ENCODE results near the gene ACLY. TPM values are rescaled to one million over a fixed set of nuclear protein-coding genes. Genes with fewer than 3 reads are reported as not detected.

ACLY gene
- total RNA-seq, 1 experiment from 2014 or later: 350 TPM

GRCh38 chr17:41870627-41871026 is 48.1 kb downstream of the ACLY start (continued):
- TF ChIP-seq, protein P1, sequence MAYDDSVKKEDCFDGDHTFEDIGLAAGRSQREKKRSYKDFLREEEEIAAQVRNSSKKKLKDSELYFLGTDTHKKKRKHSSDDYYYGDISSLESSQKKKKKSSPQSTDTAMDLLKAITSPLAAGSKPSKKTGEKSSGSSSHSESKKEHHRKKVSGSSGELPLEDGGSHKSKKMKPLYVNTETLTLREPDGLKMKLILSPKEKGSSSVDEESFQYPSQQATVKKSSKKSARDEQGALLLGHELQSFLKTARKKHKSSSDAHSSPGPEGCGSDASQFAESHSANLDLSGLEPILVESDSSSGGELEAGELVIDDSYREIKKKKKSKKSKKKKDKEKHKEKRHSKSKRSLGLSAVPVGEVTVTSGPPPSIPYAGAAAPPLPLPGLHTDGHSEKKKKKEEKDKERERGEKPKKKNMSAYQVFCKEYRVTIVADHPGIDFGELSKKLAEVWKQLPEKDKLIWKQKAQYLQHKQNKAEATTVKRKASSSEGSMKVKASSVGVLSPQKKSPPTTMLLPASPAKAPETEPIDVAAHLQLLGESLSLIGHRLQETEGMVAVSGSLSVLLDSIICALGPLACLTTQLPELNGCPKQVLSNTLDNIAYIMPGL (CRISPR knock-in tag; IDR thresholded peaks at IDR 0.05): no peak
- TF ChIP-seq ETV6 (CRISPR knock-in tag; IDR thresholded peaks at IDR 0.05) (no peak), CREB1 (CRISPR knock-in tag; IDR thresholded peaks at IDR 0.05) (no peak), PREB (CRISPR knock-in tag; IDR thresholded peaks at IDR 0.05; ENCODE audit: borderline replicate concordance) (no peak), ZNF416 (CRISPR knock-in tag; IDR thresholded peaks at IDR 0.05) (no peak)
- TF ChIP-seq, protein P2, sequence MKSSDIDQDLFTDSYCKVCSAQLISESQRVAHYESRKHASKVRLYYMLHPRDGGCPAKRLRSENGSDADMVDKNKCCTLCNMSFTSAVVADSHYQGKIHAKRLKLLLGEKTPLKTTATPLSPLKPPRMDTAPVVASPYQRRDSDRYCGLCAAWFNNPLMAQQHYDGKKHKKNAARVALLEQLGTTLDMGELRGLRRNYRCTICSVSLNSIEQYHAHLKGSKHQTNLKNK (CRISPR knock-in tag; IDR thresholded peaks at IDR 0.05): no peak

DNA sequence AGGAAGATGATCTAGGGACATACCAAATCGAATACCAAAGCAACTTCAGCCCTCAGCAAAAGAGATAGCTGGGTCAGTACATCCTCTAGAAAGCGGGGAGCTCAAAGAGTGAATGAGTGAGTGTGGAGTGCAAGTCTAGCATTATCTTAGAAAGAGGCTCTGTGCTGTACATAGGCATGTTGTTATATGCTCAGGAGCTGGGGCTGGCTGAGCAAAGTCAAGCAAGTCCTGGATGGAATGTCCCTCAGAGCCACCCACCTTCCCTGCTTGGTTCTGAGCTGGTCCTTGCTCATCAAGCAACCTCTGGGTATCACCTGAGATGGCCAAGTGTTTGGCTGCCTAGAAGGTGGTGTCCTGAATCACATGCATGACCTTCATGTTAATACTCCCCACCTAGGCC is 48.7 kb downstream of the ACLY start:
- Mint-ChIP-seq H3K27ac (no peak overlapping the region), H3K36me3 (peaks cover 80% of the 10 kb centered on the region), H3K27me3 (ENCODE audit: low read depth) (no peaks in the 10 kb centered on the region), H3K9me3 (no peaks in the 10 kb centered on the region), H3K4me1 (peaks cover 3% of the 10 kb centered on the region; the same call in 1 of the 2 replicates), H3K4me3 (no peak overlapping the region)
- TF ChIP-seq NR3C1 (CRISPR knock-in tag; conservative IDR thresholded peaks at IDR 0.05; ENCODE audit: low read depth): no peak
- no peak for TF ChIP-seq ESRRA (CRISPR knock-in tag; IDR thresholded peaks at IDR 0.05; ENCODE audit: borderline replicate concordance)
- TF ChIP-seq CREB1 (CRISPR knock-in tag; IDR thresholded peaks at IDR 0.05): no peak
- TF ChIP-seq FOXJ3 (CRISPR knock-in tag; IDR thresholded peaks at IDR 0.05; ENCODE audit: borderline replicate concordance): no peak
- TF ChIP-seq HMGA2 (CRISPR knock-in tag; IDR thresholded peaks at IDR 0.05): no peak
- no peak for TF ChIP-seq GTF2I (CRISPR knock-in tag; conservative IDR thresholded peaks at IDR 0.05)
- no peak for TF ChIP-seq JAZF1 (CRISPR knock-in tag; IDR thresholded peaks at IDR 0.05)
- no peak for TF ChIP-seq ATF3 (CRISPR knock-in tag; conservative IDR thresholded peaks at IDR 0.05)
- no peak for TF ChIP-seq ZNF423 (CRISPR knock-in tag; IDR thresholded peaks at IDR 0.05)
- TF ChIP-seq ZSCAN18 (CRISPR knock-in tag; IDR thresholded peaks at IDR 0.05): no peak
- TF ChIP-seq USF2 (CRISPR knock-in tag; IDR thresholded peaks at IDR 0.05): no peak
- TF ChIP-seq KAT7 (CRISPR knock-in tag; IDR thresholded peaks at IDR 0.05; ENCODE audit: borderline replicate concordance): no peak
- TF ChIP-seq PREB (CRISPR knock-in tag; IDR thresholded peaks at IDR 0.05; ENCODE audit: borderline replicate concordance): no peak
- DNase-seq (ENCODE audit: low spot score): no peak
- POLR2A ChIA-PET: no interaction called here
- CTCF ChIA-PET: interaction anchor here (0.6 kb wide), 1 partner anchor 86 kb away, joined by 4 read pairs; no protein-coding TSS in a partner anchor
- no peak for ATAC-seq
